A673 (cell line): ENCODE results near the gene MAST1. TPM values are rescaled to one million over a fixed set of nuclear protein-coding genes. Genes with fewer than 3 reads are reported as not detected.
A peak's percentile ranks its signal among the peaks of the same experiment; 100 is the strongest.

ENCODE experiments used
- BruUV-seq: library from RNA; stranded (reverse); fragments of 400-500 nt; replicated peaks from 2 replicates; lab custom pipeline; 2021; lab: Mats Ljungman, UMichigan
- CTCF ChIA-PET: fragments of 300-600 bp; sonication (Branson Sonifier 250); formaldehyde crosslinking; loops from one replicate; lab custom pipeline; 2022; ENCODE audit warnings: antibody characterized with exemption; lab: Charles Lee
- POLR2A ChIA-PET: fragments of 300-600 bp; sonication (Branson Sonifier 250); formaldehyde crosslinking; loops from one replicate; lab custom pipeline; 2022; ENCODE audit warnings: antibody characterized with exemption; ENCODE audit not compliant: low non-redundant PET; lab: Charles Lee
- DNase-seq: peaks from one replicate; pipeline ENCODE4 v3.0.0-alpha.2; 2015; ENCODE audit warnings: low spot score
- H3K27ac ChIP-seq: fragments of 200-600 bp; sonication (generic); 2 replicates; pipeline ENCODE4 v1.5.1; 2016; ENCODE audit warnings: mixed run types, low read depth, mild to moderate bottlenecking, mixed read lengths, antibody characterized with exemption, low read length; ENCODE audit not compliant: poor library complexity, severe bottlenecking
- H3K27me3 ChIP-seq: fragments of 200-600 bp; sonication (generic); replicated peaks from 2 replicates; pipeline ENCODE4 v1.6.1; 2017; ENCODE audit warnings: mixed run types, low read depth, mild to moderate bottlenecking, mixed read lengths, antibody characterized with exemption, low read length; ENCODE audit not compliant: insufficient read depth, poor library complexity
- H3K36me3 ChIP-seq: fragments of 200-600 bp; sonication (generic); 2 replicates; pipeline ENCODE4 v1.6.1; 2016; ENCODE audit warnings: mixed run types, mild to moderate bottlenecking, mixed read lengths, antibody characterized with exemption, low read length; ENCODE audit not compliant: insufficient read depth, poor library complexity, severe bottlenecking
- H3K4me1 ChIP-seq: fragments of 200-600 bp; sonication (generic); 2 replicates; pipeline ENCODE4 v1.6.1; 2017; ENCODE audit warnings: mixed run types, mild to moderate bottlenecking, mixed read lengths, antibody characterized with exemption, low read length; ENCODE audit not compliant: insufficient read depth, poor library complexity, severe bottlenecking
- H3K4me3 ChIP-seq: fragments of 200-600 bp; sonication (generic); 2 replicates; pipeline ENCODE4 v1.5.1; 2016; ENCODE audit warnings: low read depth, mixed run types, mild to moderate bottlenecking, mixed read lengths, low read length; ENCODE audit not compliant: poor library complexity, severe bottlenecking
- H3K9me3 ChIP-seq: fragments of 200-600 bp; sonication (generic); 2 replicates; pipeline ENCODE4 v1.6.1; 2016; ENCODE audit warnings: mixed run types, low read depth, mild to moderate bottlenecking, mixed read lengths, antibody characterized with exemption, low read length; ENCODE audit not compliant: poor library complexity, severe bottlenecking
- EZH2 ChIP-seq: fragments of 200-600 bp; sonication (generic); IDR thresholded peaks from 2 replicates; pipeline ENCODE4 v1.6.1; 2017; ENCODE audit warnings: borderline replicate concordance, low read depth, mild to moderate bottlenecking, mixed read lengths, antibody characterized with exemption, low read length; ENCODE audit not compliant: poor library complexity, severe bottlenecking
- intact Hi-C: fragments of 100-400 bp; cut with micrococcal nuclease; formaldehyde crosslinking; loops from one replicate; pipeline ENCODE4 v1.10.0; 2022; ENCODE audit not compliant: unreplicated experiment
- total RNA-seq: library from RNA; stranded (reverse); gene quantifications from 2 replicates; pipeline ENCODE4 v1.2.3, GENCODE V29; 2021
- TF ChIP-seq, protein P1 (sequence below): fragments of 300-800, 200-600 bp; sonication (generic); conservative IDR thresholded peaks from 2 replicates; pipeline ENCODE4 v1.5.1; 2017; ENCODE audit warnings: low read depth, mild to moderate bottlenecking, antibody characterized with exemption, low read length, moderate library complexity, mixed read lengths

MAST1 gene
- total RNA-seq, 1 experiment from 2014 or later = 22.2 TPM

DNA sequence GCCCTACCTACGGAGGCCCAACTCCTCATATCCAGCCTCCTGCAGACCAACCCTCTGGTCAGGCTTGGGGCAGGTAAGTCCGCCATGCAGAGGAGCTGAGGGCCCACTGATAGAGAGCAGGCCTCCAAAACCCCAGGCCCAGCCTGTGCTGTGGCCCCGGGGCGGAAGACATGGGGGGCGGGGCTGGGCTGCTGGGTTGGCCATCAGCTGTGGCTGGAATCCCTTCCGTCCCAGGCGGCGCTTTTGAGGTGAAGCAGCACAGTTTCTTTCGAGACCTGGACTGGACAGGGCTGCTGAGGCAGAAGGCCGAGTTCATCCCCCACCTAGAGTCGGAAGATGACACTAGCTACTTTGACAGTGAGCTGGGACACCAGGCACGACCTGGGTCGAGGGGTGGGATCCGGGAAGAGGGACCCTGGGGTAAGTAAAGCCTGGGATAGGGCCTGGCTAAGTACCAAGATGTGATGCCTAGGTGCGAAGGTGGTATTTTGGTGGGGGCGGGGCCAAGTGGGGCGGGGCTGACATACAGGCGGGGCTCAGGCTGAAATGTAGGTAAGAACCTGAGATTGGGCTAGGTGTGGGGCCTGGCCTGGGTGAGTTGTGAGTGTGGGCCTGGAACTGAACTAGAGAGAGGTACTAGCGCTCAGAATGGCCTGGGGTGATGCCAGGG is 27.6 kb downstream of the MAST1 start:
- DNase-seq = no peak
- peaks cover 9% of the 10 kb centered on the region for H3K4me1 ChIP-seq
- H3K9me3 ChIP-seq = no peaks in the 10 kb centered on the region
- H3K4me3 ChIP-seq = no peak overlapping the region
- no peaks in the 10 kb centered on the region for H3K27me3 ChIP-seq
- CTCF ChIA-PET = no interaction called here
- POLR2A ChIA-PET = no interaction called here
- TF ChIP-seq EZH2 = no peak
- TF ChIP-seq, protein P1, sequence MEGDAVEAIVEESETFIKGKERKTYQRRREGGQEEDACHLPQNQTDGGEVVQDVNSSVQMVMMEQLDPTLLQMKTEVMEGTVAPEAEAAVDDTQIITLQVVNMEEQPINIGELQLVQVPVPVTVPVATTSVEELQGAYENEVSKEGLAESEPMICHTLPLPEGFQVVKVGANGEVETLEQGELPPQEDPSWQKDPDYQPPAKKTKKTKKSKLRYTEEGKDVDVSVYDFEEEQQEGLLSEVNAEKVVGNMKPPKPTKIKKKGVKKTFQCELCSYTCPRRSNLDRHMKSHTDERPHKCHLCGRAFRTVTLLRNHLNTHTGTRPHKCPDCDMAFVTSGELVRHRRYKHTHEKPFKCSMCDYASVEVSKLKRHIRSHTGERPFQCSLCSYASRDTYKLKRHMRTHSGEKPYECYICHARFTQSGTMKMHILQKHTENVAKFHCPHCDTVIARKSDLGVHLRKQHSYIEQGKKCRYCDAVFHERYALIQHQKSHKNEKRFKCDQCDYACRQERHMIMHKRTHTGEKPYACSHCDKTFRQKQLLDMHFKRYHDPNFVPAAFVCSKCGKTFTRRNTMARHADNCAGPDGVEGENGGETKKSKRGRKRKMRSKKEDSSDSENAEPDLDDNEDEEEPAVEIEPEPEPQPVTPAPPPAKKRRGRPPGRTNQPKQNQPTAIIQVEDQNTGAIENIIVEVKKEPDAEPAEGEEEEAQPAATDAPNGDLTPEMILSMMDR = no peak
- no peak overlapping the region for H3K27ac ChIP-seq
- BruUV-seq = no TSS peak
- H3K36me3 ChIP-seq = no peaks in the 10 kb centered on the region
- intact Hi-C loops = no loop called here

- Histone ChIP-seq H3K27me3 (no peaks in the 10 kb centered on the region), H3K36me3 (no peaks in the 10 kb centered on the region), H3K4me3 (no peak overlapping the region), H3K27ac (no peak overlapping the region), H3K4me1 (peaks cover 9% of the 10 kb centered on the region), H3K9me3 (no peaks in the 10 kb centered on the region)
- no peak for DNase-seq
- TF ChIP-seq, protein P1 = no peak
- no peak for TF ChIP-seq EZH2
- no TSS peak for BruUV-seq
- ChIA-PET POLR2A (no interaction called here), CTCF (no interaction called here)
- intact Hi-C loops = no loop called here
These were observed 28.3 kb downstream of the MAST1 start for GRCh38 chr19:12866416-12867119.

DNA sequence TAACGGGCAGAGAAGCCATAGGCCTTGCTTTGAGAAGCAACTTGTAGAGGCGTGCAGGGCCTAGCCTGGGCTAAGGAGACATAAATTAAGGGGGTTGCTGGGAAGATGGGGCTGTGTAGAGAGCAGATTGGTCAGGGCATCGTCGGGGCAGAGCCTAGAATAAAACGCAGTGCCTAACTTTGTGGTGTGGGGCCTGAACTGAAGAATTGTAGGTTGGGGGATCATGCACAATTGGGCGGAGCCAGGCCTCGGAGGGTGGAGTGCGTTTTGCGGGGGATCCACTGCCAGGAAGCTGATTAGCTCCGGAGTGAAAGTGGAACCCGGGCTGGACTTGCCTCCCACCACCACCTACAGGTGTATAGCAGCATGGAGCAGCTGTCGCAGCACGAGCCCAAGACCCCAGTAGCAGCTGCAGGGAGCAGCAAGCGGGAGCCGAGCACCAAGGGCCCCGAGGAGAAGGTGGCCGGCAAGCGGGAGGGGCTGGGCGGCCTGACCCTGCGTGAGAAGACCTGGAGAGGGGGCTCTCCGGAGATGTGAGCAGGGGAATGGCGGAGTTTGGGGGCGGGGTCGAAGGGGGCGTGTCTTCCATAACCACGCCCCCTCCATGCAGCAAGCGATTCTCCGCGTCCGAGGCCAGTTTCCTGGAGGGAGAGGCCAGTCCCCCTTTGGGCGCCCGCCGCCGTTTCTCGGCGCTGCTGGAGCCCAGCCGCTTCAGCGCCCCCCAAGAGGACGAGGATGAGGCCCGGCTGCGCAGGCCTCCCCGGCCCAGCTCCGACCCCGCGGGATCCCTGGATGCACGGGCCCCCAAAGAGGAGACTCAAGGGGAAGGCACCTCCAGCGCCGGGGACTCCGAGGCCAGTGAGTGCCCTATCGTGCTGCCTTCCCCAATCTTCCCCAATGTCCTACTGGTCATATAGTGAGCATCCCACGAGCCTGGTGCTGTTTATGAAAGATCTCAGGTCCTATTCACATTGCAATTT is 29.1 kb downstream of the MAST1 start:
- H3K27me3 ChIP-seq = no peaks in the 10 kb centered on the region
- H3K36me3 ChIP-seq = no peaks in the 10 kb centered on the region
- peak overlapping the region; percentile 49 for H3K27ac ChIP-seq
- peak; percentile 87 for DNase-seq
- BruUV-seq = no TSS peak
- H3K9me3 ChIP-seq = no peaks in the 10 kb centered on the region
- H3K4me1 ChIP-seq = peaks cover 9% of the 10 kb centered on the region
- ChIA-PET CTCF (no interaction called here), POLR2A (no interaction called here)
- peak overlapping the region; percentile 60 for H3K4me3 ChIP-seq
- intact Hi-C loops = no loop called here
- no peak for TF ChIP-seq EZH2
- TF ChIP-seq, protein P1 = no peak; the same call in 1 of the 2 replicates
